Bone marrow (tissue), 2 donors: ENCODE data around the gene IFIT1.

ENCODE experiments used
- DNase-seq, 2 donors: peaks; one replicate each; lab custom pipeline; 2025; lab: John Stamatoyannopoulos, UW

IFIT1 gene

GRCh38 chr10:89391907-89392756, at the start of gene IFIT1:
Gene IFIT1, plus strand, starts transcription at chr10:89392623. Its CDS starts 90 bp downstream, at chr10:89392713.
- peak in 1 of 2 donors; percentile 85 for DNase-seq

DNA sequence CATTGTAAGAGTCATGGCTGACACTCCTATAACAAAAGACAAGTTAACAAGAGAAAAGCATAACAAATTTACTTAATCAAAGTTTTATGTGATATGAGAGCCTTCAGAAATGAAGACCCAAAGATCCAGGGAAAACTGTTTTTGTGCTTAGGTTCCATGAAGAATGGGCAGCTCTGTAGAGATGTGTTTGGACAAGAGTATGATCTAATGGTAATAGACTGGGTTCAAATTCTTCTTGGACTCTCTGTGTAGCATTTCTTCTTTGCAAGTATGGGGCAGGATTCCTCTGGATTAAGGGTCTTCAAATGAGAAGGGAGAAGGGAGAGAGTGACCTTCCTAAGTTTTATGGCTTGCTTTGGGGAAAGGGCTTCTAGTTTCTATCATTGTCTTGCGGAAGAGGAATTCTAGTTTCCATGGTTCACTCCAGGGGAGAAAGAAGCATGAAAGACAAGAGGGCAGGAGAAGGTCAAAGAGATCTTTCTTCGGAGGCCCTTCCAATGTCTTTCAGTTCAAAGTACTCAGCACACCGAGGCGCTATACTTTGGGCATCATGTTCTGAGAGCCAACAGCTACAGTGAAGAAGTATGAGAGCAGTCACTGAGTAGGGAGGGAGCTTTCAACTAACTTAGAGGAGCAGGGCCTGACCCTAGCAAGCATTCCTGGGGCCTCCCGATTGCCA, 49.2 kb upstream of the IFIT1 start:
- DNase-seq, result no peak

DNA sequence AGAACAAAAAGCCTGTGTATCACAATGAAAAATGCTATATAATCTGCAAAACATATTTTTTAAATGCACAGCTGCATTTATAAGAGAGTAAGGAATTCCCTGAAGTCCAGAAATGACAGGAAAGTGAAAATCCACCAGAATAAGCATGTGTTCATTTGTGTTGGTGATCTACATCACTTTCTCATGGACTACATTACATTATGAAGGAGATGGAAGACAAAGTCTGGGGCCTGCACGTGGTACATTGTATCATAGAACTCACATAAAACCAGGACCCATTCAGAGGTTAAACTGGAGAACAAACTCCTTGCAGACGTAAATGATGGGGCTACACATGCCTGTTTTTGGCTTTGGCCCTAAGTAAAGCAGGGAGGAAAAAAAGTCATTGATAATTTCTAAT, 48.3 kb upstream of the IFIT1 start:
- DNase-seq, result no peak

DNA sequence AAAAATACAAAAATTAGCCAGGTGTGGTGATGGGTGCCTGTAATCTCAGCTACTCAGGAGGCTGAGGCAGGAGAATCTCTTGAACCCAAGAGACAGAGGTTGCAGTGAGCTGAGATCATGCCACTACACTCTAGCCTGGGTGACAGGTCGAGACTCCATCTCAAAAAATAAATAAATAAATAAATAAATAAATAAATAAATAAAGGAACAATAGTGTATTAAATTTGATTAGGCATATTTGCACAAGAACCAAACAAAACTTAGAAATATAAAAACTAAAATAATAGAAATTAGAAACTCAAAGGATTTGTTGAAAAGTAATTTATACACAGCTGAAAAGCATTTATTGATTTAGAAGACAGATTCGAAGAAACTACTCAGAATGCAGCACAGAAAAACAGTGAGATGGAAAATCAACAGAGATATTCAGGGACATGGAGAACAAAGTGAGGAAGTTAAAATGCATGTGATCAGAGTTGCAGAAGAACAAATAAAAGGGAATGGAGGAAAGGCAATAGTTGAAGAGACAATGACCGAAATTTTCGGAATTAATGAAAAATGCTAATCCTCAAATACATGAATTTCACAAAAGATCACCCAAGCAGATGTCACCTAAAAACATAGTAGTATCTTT, 46.9 kb upstream of the IFIT1 start:
- DNase-seq, result no peak

DNA sequence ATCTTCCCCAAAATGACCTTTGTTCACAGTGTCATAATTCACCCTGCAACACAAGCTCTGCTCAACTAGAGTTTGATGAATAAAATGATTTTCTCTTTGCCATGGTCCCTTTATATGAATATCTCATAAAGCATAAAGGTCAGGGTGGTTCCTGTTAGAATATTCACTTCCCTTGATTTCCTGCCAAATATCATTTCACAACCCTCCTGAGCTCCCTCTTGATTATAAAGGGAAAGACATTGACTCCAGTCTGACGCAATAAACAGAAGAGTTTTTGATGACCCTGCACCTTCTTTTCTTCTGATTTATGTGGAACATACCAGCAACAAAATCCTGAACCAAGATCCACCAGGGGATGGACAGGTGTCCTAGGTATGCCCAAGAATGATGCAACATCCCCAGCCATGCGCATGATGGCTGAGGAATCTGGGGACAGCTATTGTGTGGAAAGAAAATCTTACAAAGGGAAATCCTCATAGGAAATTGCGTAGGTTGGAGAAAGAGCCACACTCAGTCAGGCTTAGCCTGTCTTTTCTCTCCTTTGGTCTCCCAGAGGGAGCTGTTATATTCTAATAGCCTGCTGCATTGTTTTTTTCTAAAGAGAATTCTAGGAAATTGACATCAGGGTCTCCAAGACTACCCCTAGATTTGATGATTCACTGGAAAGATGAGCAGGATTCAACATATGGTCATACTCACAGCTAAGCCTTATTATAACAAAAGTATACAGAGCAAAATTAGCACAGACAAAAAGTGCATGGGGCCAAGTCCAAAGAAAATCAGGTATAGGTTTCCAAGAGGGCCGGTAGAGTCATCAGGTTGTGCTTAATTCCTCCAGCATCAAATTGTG, 45.8 kb upstream of the IFIT1 start:
- no peak for DNase-seq

GRCh38 chr10:89347701-89348457, 44.5 kb upstream of the IFIT1 start:
- no peak for DNase-seq

DNA sequence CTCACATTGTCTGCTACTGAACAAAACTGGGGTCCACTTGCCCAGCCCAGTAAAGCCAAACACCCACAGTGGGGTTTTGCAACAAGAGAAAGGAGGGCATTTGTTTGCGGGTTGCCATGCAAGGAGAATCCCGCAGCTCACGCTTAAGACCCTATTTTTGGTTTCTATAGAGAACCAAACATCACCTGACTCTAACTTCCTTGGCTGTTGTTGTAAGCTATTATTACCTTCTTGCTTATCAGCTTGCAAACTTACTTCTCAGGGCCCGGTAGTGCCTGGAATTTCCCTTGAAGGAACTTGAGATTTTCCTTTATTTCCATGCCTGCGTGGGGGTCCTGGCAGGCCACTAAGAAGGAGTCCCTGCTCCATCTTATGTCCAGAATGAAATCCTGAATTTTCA, 43.9 kb upstream of the IFIT1 start:
- no peak for DNase-seq

DNA sequence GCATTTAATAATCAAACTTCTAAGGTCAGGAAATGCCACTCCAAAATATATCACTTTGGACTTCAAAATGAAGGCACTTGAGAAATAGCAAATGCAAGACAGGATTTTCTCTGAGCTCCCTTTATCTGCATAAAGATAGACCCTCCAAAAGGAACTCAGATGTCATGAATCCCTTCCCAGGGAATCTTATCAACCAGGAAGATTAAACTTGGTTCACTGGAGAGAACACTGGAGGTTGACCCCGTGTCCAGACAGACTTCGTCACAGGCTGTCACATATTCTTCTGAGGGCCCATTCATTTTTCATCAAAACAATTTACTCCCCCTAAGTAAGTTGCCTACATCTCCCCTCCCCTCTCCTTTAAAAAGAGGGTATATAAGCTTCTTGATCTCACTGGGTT, 43.4 kb upstream of the IFIT1 start:
- no peak for DNase-seq

- peak in 1 of 2 donors; percentile 20 for DNase-seq
Observed at GRCh38 chr10:89350631-89351315, 41.6 kb upstream of the IFIT1 start.

DNA sequence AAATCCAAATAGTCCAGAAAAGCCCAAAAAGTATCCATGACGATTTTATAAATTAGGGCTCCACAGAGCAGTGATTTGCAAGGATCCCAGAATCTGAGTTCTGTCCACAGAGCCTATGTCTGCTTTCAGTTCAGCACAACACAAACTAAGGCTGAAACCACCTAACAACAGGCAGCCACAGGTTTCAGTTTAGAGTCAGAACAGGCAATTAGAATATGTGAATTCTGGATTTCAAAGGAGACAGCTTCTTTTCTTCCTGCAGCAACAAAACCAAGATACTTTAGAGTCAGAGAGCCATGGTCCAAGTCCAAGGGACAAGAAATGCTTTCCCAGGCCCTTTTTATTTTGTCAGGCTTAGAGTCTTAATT, 41.0 kb upstream of the IFIT1 start:
- DNase-seq, result no peak

DNA sequence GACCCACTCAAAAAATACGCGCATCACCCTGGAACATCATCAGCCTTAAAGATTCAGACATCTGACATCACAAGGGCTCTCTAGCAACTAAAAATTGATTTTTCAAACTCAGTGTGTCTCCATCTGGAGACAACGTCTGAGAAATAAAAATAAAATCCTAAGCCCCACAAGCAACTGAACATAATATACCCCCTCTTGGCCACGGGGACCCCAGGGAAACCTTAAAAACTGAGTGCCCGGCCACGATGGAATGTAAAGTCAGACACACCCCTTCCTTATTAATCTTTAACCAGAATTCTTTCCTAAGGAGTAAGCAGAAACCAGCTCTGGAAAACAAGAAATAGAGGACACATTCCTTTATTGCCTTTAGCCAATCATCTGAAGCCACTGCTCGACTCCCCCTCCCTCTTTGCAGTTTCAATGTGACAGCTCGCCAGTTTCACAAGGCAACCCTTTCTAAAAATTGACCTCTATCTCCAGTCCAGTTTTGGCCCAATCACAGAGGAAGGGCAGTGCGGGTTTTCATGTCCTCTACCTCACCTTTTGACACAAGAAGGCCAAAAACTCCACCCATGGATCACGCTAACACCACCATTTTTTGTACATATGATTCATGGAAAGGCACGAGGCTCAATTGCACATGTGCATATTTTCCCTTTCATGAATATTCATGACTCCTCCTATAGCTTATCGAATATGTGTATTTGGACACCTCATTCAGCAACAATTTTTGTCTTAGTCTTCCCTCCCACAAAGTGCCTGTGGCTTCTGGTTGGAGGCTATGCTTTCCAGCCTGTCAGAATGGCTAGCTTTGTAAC, 40.4 kb upstream of the IFIT1 start:
- no peak for DNase-seq

DNA sequence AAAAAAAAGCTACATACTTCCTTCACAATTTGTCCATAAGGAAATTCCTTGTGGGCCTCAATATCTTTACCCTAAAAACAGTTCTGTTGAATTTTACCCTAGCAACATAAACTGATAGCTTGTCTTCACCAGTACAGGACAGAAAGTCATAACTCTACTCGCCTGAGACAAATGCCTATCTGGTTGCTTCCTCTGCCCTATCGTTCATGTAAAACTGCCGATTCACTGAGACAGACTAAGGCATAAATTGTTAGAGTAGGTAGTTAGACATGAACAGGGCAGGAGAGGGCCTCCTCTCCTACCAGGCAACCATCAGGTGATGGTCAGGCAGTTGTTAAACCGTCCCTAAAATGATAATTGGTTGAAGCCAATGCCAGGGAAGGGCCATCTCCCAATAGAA, 39.6 kb upstream of the IFIT1 start:
- no peak for DNase-seq

- DNase-seq, result no peak
Observed at GRCh38 chr10:89355394-89355931, 37.0 kb upstream of the IFIT1 start.

DNA sequence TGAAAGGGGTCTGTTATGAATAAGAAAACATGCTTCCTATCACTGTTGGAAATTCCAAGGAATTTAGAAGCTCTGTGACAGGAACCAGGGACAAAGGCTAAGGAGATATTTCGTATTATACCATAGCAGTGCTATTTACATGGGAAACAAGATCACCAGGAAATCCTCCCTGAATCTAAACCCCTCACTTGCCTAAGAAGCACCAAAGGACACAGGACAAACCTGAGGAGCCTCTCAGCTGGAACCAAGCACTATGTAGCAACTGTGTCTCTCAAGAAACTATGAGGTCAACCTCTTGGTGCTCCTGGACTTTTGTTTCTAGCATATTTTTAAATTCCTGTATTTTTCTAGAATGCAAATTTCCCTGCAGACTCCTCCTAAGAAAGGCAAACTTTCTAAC, 35.3 kb upstream of the IFIT1 start:
- DNase-seq, result no peak

GRCh38 chr10:89357975-89358374, 34.4 kb upstream of the IFIT1 start:
- no peak for DNase-seq

DNA sequence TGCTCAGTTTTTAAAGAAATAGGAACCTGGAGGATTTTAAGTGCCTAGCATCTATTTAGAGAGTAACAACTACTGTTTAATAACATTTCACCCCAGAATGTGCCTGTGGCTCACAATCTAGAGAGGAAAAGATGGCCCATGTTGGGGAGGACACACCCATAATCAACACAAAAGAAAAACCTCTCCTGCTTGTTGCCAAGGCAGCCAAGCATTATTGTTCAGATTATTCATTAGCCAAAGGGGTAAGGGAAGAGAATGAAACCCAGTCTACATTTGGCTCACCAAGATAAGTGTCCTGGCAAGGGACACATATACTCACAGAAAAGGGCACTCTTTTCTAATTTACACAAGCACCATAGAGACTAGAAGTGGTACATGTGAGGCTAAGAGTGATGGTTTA, 32.3 kb upstream of the IFIT1 start:
- DNase-seq, result no peak

DNA sequence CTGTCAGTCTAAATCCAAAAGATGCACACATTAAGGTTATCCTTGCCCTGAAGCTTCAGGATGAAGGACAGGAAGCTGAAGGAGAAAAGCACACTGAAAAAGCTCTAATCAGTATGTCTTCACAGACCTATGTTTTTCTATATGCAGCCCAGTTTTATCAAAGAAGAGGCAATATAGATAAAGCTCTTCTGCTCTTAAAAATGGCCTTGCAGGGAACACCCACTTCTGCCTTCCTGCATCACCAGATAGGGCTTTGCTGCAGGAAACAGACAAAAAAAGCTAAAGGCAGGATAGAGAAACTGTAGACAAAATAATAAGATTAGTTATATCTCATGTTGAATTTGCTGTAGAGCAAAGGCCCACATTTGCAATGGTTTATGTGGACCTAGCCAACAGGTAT, 29.5 kb upstream of the IFIT1 start:
- no peak for DNase-seq

- DNase-seq, result no peak
Observed at GRCh38 chr10:89363729-89364442, 28.5 kb upstream of the IFIT1 start.

DNA sequence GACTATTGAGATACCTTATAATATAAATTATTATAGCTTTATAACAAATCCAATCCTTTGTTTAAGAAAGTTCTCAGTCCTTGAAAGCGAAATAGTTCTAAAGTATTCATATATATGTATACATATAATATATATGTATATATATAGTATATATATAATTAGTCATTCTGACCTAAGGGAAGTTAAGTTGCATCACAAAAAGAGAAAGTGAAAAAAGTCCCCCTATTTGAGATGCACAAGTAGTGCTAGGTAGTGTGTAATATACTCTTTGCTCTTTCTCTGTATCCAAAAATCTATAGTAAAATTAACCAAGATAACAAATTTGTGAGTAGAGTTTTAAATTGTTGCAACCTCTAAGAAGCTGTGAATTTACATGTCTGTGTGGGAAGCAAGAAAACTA, 27.9 kb upstream of the IFIT1 start:
- DNase-seq, result no peak
